ENCODE data around the gene CPXM2. TPM values are rescaled to one million over a fixed set of nuclear protein-coding genes. Genes with fewer than 3 reads are reported as not detected.

The CPXM2 gene
- total RNA-seq, 5 donors from 2014 or later (not counting 1 experiment from before 2014, with no cell fraction given), result not detected

- peaks cover 0 to 4% (median 0%) of the 10 kb centered on the region in 3 donors for H3K9me3 Mint-ChIP-seq
- no peaks in the 10 kb centered on the region for H3K9me3 ChIP-seq
- H3K36me3 Mint-ChIP-seq, result no peaks in the 10 kb centered on the region
- ATAC-seq (replicated peaks in 1 of 4) (no peak), DNase-seq (no peak)
- H3K4me1 Mint-ChIP-seq, result no peaks in the 10 kb centered on the region
- WGBS (ENCODE audit: insufficient coverage), result 74% methylated on average over 8 of the region's 10 CpGs
- H3K4me3 Mint-ChIP-seq, result no peak overlapping the region
- no peak overlapping the region for H3K27ac Mint-ChIP-seq
- no peak overlapping the region for H3K4me3 ChIP-seq (ENCODE audit: control insufficient read depth in 1 of 2, extremely low read depth in 1 of 2, low read length in 1 of 2)
- H3K4me1 ChIP-seq (ENCODE audit: control insufficient read depth in 1 of 2, extremely low read depth in 1 of 2, insufficient read depth in 2 of 2, low read length in 2 of 2), result no peaks in the 10 kb centered on the region
- H3K27me3 ChIP-seq (replicated peaks in 1 of 2; ENCODE audit: control insufficient read depth in 2 of 2, extremely low read depth in 1 of 2, insufficient read depth in 2 of 2, low read length in 1 of 2), result peaks cover 0 to 2% of the 10 kb centered on the region in 2 experiments
- H3K27ac ChIP-seq (ENCODE audit: low read length), result no peak overlapping the region
- no peaks in the 10 kb centered on the region for H3K36me3 ChIP-seq (ENCODE audit: control insufficient read depth in 2 of 2, extremely low read depth in 1 of 2, insufficient read depth in 1 of 2, low read length in 1 of 2)
- ChIA-PET CTCF (no interaction called here), POLR2A (no interaction called here)
- peaks cover 7 to 14% of the 10 kb centered on the region in 2 donors for H3K27me3 Mint-ChIP-seq
These were observed 140.1 kb downstream of the CPXM2 start for GRCh38 chr10:123751342-123752134.

DNA sequence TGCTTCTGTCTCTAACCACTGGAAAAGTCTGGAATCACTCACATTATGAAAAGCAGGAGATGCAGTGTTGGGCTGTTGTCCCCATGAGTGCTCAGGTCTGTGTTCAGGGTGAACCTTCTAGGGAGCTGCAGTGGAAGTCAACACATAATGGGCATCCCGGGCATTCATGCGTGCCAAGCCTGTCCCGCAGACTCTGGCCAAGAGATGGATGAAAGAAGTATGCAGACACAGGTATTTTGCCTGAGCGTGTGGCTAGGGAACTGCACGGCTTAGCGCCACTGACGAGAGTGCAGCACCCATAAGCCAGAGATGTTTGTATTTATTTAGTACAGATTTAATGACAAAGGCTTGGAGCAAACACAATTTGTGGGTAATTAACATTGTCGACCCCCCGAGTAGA, 140.7 kb downstream of the CPXM2 start:
- H3K27ac ChIP-seq (ENCODE audit: low read length), result no peak overlapping the region
- Mint-ChIP-seq H3K27ac (no peak overlapping the region), H3K36me3 (no peaks in the 10 kb centered on the region), H3K4me1 (no peaks in the 10 kb centered on the region), H3K9me3 (peaks cover 0 to 4% (median 0%) of the 10 kb centered on the region in 3 donors), H3K27me3 (peaks cover 7 to 14% of the 10 kb centered on the region in 2 donors), H3K4me3 (no peak overlapping the region)
- ATAC-seq (replicated peaks in 1 of 4) (no peak), DNase-seq (no peak)
- WGBS (ENCODE audit: insufficient coverage), result 80% methylated on average over 2 of the region's 9 CpGs
- CTCF ChIA-PET, result no interaction called here
- H3K4me1 ChIP-seq (ENCODE audit: control insufficient read depth in 1 of 2, extremely low read depth in 1 of 2, insufficient read depth in 2 of 2, low read length in 2 of 2), result no peaks in the 10 kb centered on the region
- H3K27me3 ChIP-seq (replicated peaks in 1 of 2; ENCODE audit: control insufficient read depth in 2 of 2, extremely low read depth in 1 of 2, insufficient read depth in 2 of 2, low read length in 1 of 2), result peaks cover 0 to 2% of the 10 kb centered on the region in 2 experiments
- POLR2A ChIA-PET, result no interaction called here
- H3K36me3 ChIP-seq (ENCODE audit: control insufficient read depth in 2 of 2, extremely low read depth in 1 of 2, insufficient read depth in 1 of 2, low read length in 1 of 2), result no peaks in the 10 kb centered on the region
- H3K4me3 ChIP-seq (ENCODE audit: control insufficient read depth in 1 of 2, extremely low read depth in 1 of 2, low read length in 1 of 2), result no peak overlapping the region
- H3K9me3 ChIP-seq, result no peaks in the 10 kb centered on the region

DNA sequence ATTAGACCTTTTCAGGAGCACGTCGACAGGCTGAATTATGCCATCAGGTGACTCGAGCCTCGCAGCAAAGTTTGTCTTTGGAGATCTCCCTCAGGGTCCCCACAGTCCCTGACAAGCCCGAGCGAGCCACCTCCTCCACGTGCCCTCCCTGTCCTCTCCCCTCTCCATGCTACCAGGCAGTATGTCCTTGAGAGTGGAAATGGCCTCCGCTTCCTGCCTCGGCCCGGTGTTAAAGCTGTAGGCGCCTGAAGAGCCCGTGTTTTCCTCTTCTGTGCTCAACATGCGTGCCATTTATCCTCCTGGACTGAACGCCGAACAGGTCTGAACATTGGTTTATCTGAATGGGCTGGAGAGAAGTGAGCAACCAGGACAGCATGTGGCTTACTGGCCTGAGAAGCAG, 142.9 kb downstream of the CPXM2 start:
- no peak for DNase-seq
- Mint-ChIP-seq H3K27ac (no peak overlapping the region), H3K9me3 (peaks cover 0 to 4% (median 0%) of the 10 kb centered on the region in 3 donors), H3K4me3 (no peak overlapping the region), H3K4me1 (no peaks in the 10 kb centered on the region), H3K27me3 (peaks cover 4 to 17% of the 10 kb centered on the region in 2 donors), H3K36me3 (no peaks in the 10 kb centered on the region)
- Histone ChIP-seq H3K4me3 (ENCODE audit: control insufficient read depth in 1 of 2, extremely low read depth in 1 of 2, low read length in 1 of 2) (no peak overlapping the region), H3K27me3 (replicated peaks in 1 of 2; ENCODE audit: control insufficient read depth in 2 of 2, extremely low read depth in 1 of 2, insufficient read depth in 2 of 2, low read length in 1 of 2) (peaks cover 0 to 8% of the 10 kb centered on the region in 2 experiments), H3K4me1 (ENCODE audit: control insufficient read depth in 1 of 2, extremely low read depth in 1 of 2, insufficient read depth in 2 of 2, low read length in 2 of 2) (no peaks in the 10 kb centered on the region), H3K36me3 (ENCODE audit: control insufficient read depth in 2 of 2, extremely low read depth in 1 of 2, insufficient read depth in 1 of 2, low read length in 1 of 2) (no peaks in the 10 kb centered on the region), H3K27ac (ENCODE audit: low read length) (no peak overlapping the region), H3K9me3 (no peaks in the 10 kb centered on the region)
- POLR2A ChIA-PET, result no interaction called here
- CTCF ChIA-PET, result no interaction called here
- no peak for ATAC-seq (replicated peaks in 1 of 4)
- WGBS (ENCODE audit: insufficient coverage), result 84% methylated on average over 14 of the region's 15 CpGs

DNA sequence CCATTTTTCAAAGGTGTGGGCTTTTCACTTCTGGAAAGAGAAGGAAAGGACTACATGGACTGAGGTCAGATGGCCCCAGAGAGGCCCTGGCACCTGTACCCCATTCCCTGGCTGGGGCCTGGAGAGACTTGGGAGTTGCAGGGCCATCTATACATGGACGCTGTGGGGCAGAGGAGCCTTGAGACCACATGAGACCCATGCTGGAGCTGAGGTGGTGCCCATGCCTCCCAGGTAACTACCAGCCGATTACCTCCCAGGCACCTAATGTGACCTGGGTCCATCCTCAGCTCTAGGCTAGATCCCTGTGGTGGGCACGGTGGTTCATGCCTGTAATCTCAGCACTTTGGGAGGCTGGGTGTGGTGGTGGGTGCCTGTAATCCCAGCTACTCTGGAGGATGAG, 144.2 kb downstream of the CPXM2 start:
- Mint-ChIP-seq H3K4me3 (no peak overlapping the region), H3K27ac (no peak overlapping the region), H3K27me3 (peaks cover 1 to 17% of the 10 kb centered on the region in 2 donors), H3K9me3 (no peaks in the 10 kb centered on the region), H3K36me3 (no peaks in the 10 kb centered on the region), H3K4me1 (no peaks in the 10 kb centered on the region)
- ATAC-seq (replicated peaks in 1 of 4) (no peak), DNase-seq (no peak)
- H3K9me3 ChIP-seq, result no peaks in the 10 kb centered on the region
- 91% methylated on average over 2 of the region's 3 CpGs for WGBS (ENCODE audit: insufficient coverage)
- H3K4me3 ChIP-seq (ENCODE audit: control insufficient read depth in 1 of 2, extremely low read depth in 1 of 2, low read length in 1 of 2), result no peak overlapping the region
- ChIA-PET POLR2A (no interaction called here), CTCF (no interaction called here)
- H3K27me3 ChIP-seq (replicated peaks in 1 of 2; ENCODE audit: control insufficient read depth in 2 of 2, extremely low read depth in 1 of 2, insufficient read depth in 2 of 2, low read length in 1 of 2), result peaks cover 0 to 8% of the 10 kb centered on the region in 2 experiments
- H3K36me3 ChIP-seq (ENCODE audit: control insufficient read depth in 2 of 2, extremely low read depth in 1 of 2, insufficient read depth in 1 of 2, low read length in 1 of 2), result no peaks in the 10 kb centered on the region
- no peak overlapping the region for H3K27ac ChIP-seq (ENCODE audit: low read length)
- no peaks in the 10 kb centered on the region for H3K4me1 ChIP-seq (ENCODE audit: control insufficient read depth in 1 of 2, extremely low read depth in 1 of 2, insufficient read depth in 2 of 2, low read length in 2 of 2)

GRCh38 chr10:123746942-123747341, 144.7 kb downstream of the CPXM2 start:
- Mint-ChIP-seq H3K9me3 (no peaks in the 10 kb centered on the region), H3K4me1 (no peaks in the 10 kb centered on the region), H3K27ac (no peak overlapping the region), H3K27me3 (peaks cover 1 to 16% of the 10 kb centered on the region in 2 donors), H3K4me3 (no peak overlapping the region), H3K36me3 (no peaks in the 10 kb centered on the region)
- ChIA-PET CTCF (no interaction called here), POLR2A (no interaction called here)
- H3K36me3 ChIP-seq (ENCODE audit: control insufficient read depth in 2 of 2, extremely low read depth in 1 of 2, insufficient read depth in 1 of 2, low read length in 1 of 2), result no peaks in the 10 kb centered on the region
- DNase-seq, result no peak
- 48% methylated on average over 4 of the region's 8 CpGs for WGBS (ENCODE audit: insufficient coverage)
- ATAC-seq (replicated peaks in 1 of 4), result no peak
- no peaks in the 10 kb centered on the region for H3K9me3 ChIP-seq
- peaks cover 0 to 8% of the 10 kb centered on the region in 2 experiments for H3K27me3 ChIP-seq (replicated peaks in 1 of 2; ENCODE audit: control insufficient read depth in 2 of 2, extremely low read depth in 1 of 2, insufficient read depth in 2 of 2, low read length in 1 of 2)
- H3K4me1 ChIP-seq (ENCODE audit: control insufficient read depth in 1 of 2, extremely low read depth in 1 of 2, insufficient read depth in 2 of 2, low read length in 2 of 2), result no peaks in the 10 kb centered on the region
- H3K4me3 ChIP-seq (ENCODE audit: control insufficient read depth in 1 of 2, extremely low read depth in 1 of 2, low read length in 1 of 2), result no peak overlapping the region
- H3K27ac ChIP-seq (ENCODE audit: low read length), result no peak overlapping the region

- DNase-seq (no peak), ATAC-seq (replicated peaks in 1 of 4) (no peak)
- Histone ChIP-seq H3K4me3 (ENCODE audit: control insufficient read depth in 1 of 2, extremely low read depth in 1 of 2, low read length in 1 of 2) (no peak overlapping the region), H3K36me3 (ENCODE audit: control insufficient read depth in 2 of 2, extremely low read depth in 1 of 2, insufficient read depth in 1 of 2, low read length in 1 of 2) (no peaks in the 10 kb centered on the region), H3K27me3 (replicated peaks in 1 of 2; ENCODE audit: control insufficient read depth in 2 of 2, extremely low read depth in 1 of 2, insufficient read depth in 2 of 2, low read length in 1 of 2) (peaks cover 0 to 8% of the 10 kb centered on the region in 2 experiments), H3K4me1 (ENCODE audit: control insufficient read depth in 1 of 2, extremely low read depth in 1 of 2, insufficient read depth in 2 of 2, low read length in 2 of 2) (no peaks in the 10 kb centered on the region), H3K27ac (ENCODE audit: low read length) (no peak overlapping the region), H3K9me3 (no peaks in the 10 kb centered on the region)
- no peak overlapping the region for H3K4me3 Mint-ChIP-seq
- ChIA-PET CTCF (no interaction called here), POLR2A (no interaction called here)
- no peaks in the 10 kb centered on the region for H3K36me3 Mint-ChIP-seq
- 77% methylated on average over 7 of the region's 7 CpGs for WGBS (ENCODE audit: insufficient coverage)
- no peaks in the 10 kb centered on the region for H3K4me1 Mint-ChIP-seq
- peaks cover under 1 to 16% of the 10 kb centered on the region in 2 donors for H3K27me3 Mint-ChIP-seq
- no peaks in the 10 kb centered on the region for H3K9me3 Mint-ChIP-seq
- no peak overlapping the region for H3K27ac Mint-ChIP-seq
These were observed 145.1 kb downstream of the CPXM2 start for GRCh38 chr10:123746520-123746919.

Data from T-cell (primary cell).